Fibroblast of skin of scalp (primary cell): ENCODE measurements around the gene SRGAP2C.
"Not testable (repeated sequence)": the region's sequence is repeated elsewhere in the genome, so short reads cannot be mapped to it uniquely, and the experiment has no call there.

ENCODE experiments used
- DNase-seq: peaks from one replicate; pipeline ENCODE4 v3.0.0-alpha.2; 2013

The SRGAP2C gene

DNA sequence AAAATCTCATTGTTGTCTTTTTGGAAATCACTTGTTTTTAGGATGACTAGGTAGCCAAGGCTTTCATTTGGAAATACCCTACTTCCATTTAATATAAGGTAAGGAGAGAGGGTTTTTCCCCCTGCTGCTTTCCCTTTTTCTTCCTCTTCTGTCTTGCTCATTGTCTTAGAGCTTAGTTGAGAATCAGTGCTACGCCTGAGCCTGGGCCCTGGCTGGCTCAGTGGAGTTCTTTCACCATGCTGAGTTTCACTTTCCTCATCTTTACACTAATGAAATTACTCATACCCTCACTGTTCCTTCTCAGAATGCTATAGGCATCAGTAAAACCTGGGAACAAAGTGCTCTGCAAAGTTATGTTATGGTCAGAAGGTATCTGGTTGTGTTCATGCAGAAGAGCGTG, 154.8 kb downstream of the SRGAP2C start:
- not testable (repeated sequence) for DNase-seq

DNA sequence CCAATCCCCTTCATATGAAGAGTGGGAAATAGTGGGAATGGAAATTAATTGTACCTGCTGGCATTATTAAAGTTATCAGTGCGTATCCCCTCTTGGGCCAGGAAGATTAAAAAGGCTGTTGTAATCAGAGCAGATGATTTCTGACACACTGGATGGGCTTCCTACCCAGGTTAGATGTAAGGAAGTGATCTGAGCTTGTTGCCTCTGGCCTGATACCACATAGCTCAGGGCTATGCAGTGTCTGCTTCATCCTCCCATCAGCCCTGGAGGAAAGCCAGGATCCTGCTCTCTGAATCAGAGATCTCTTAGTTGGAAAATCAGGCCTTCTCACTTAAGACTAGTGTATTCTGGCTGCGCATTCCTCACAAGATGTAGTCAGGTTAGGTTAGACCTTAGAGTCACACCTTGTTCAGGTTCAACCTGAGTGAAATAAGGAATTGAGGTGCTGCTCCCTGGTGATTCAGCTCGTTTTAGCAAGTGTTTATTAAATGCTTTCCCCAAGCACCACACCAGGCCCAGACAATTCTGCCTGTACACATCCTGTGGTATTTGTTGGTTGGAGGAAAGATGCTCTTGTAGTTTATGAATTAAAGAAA, 158.6 kb downstream of the SRGAP2C start:
- DNase-seq, result peak; percentile 54

DNA sequence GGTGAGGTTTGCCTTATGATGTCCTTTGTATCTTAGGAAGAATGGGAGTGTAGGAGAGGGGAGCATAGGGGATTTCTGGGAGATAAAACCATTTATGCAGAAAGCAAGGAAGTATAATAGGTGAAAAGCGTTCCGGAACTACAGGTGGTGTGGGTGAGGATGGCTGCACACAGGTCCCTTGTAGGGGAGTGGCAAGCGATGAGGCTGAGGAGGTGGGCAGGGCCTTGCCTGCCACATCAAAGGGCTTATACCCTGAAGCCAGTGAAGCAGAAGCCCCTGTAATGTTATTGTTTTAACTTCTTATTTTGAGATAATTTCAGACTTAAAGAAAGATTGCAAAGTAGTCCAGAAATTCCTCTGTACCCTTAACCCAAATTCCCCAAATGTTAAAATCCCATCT, 159.6 kb downstream of the SRGAP2C start:
- DNase-seq, result not testable (repeated sequence)

GRCh38 chr1:121346654-121347053, 161.9 kb downstream of the SRGAP2C start:
- DNase-seq, result not testable (repeated sequence)

- DNase-seq, result peak; percentile 65
Measured at GRCh38 chr1:121347476-121347875, 162.7 kb downstream of the SRGAP2C start.

GRCh38 chr1:121348115-121348514, 163.3 kb downstream of the SRGAP2C start:
- DNase-seq, result not testable (repeated sequence)

GRCh38 chr1:121349332-121349967, 164.7 kb downstream of the SRGAP2C start:
- DNase-seq, result not testable (repeated sequence)

DNA sequence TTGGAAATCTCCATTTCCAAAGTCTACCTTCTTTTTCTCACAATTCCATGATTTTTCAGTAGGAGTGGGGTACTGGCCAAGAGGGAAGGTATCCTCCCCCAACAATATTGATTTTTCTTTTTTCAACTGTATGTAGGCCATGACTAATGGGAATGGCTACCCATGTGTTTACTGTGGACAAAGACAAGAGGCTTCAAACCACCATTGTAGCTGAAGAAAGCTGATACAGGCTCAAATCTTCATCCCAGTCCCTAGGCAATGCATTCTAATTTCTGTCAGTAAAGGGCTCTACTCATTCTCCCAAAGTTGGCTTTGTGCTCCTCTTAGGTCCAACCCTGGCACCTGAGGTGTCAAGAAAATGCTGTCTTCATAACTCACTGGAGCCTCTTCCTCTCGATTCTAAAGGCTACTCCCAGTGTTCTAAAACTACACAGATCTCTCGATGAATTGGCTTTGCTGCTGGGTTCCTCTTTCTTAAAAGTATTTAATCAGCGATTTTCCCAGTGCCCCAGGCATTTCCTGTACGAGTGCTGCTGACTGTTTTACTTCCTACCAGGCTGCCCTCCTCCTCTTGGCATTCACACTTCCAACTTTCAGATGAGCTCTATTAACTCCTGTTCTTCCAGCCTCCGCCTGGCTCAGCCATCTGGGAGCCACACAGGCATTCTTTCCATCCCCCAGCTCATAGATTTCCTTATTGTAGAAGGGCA, 171.1 kb downstream of the SRGAP2C start:
- DNase-seq, result not testable (repeated sequence)

- DNase-seq, result not testable (repeated sequence)
Measured at GRCh38 chr1:121356819-121357218, 172.0 kb downstream of the SRGAP2C start.

GRCh38 chr1:121360531-121360930, 175.8 kb downstream of the SRGAP2C start:
- DNase-seq, result not testable (repeated sequence)

DNA sequence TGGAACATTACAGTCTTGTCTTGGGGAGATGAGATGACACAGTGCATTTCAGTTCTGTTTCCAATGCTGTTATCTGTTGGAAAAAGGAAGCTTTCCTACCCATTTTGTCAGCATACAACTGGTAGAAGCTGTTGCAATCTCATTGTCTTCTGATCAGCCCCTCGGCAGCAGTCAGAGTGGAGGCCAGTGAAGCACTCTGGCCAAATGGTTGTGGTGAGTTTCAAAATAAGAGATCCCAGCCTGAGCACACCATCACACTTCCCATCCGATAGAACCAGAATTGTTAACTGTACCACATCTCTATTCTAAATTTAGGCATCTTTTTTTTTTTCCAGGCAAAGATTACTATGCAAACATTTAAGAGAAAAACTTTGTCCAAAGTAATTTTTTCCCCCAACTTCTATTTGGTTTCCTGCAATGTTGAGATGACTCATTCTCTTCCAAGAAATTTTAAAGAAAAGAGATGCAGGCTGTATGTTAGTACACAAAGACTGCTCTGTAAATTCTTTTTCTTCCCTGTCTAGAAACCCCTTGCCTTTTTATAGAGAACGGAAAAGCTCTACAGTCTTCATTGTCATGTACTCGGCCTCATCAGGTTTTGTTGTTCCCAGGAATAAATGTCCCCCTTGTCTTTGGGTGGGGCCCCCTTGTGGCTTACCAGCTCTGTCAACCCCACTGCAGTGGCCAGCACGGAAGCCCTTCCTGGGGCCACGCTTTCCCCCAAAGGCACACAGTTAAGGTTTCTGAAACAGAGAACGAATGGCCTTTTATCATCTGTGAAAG, 176.9 kb downstream of the SRGAP2C start:
- not testable (repeated sequence) for DNase-seq

GRCh38 chr1:121362234-121362883, 177.6 kb downstream of the SRGAP2C start:
- not testable (repeated sequence) for DNase-seq

DNA sequence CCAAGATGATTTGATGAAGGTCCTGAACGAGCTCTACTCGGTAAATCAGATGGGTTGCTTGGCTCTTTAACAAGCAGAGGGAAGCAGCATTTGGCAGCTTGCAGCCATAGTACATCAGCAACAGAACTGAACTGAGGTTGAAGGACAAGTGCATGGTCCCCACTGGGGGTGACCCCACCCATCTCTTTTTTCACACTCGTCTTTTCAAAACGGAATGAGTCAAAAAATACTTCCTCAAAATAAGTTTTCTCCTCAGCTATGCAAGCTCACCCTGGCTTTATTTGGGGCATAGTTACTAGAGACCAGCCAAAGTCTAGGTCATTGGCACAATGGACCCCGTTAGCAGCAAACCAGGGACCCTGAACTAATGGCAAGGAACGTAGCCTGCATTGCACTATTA, 180.5 kb downstream of the SRGAP2C start:
- not testable (repeated sequence) for DNase-seq

DNA sequence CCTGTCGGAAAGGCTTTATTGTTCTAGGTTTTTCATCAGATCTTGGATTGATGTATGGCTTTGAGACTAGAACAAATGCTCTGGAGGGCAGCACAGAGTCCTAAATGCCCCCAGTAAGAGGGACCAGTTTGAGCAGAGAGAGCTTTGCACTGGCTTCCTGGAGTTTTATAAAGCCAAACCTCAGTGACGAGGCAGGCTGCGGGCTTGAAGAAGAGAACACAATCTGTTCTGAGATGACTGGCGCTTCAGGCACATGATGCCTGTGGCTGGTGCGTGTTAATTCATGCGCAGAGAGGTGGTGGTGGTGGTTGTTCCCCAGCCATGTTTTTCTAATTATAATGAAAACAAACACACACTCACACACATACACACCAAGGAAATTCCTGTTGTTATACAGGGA, 180.9 kb downstream of the SRGAP2C start:
- DNase-seq, result peak; percentile 58

- DNase-seq, result not testable (repeated sequence)
Measured at GRCh38 chr1:121366171-121366570, 181.4 kb downstream of the SRGAP2C start.

DNA sequence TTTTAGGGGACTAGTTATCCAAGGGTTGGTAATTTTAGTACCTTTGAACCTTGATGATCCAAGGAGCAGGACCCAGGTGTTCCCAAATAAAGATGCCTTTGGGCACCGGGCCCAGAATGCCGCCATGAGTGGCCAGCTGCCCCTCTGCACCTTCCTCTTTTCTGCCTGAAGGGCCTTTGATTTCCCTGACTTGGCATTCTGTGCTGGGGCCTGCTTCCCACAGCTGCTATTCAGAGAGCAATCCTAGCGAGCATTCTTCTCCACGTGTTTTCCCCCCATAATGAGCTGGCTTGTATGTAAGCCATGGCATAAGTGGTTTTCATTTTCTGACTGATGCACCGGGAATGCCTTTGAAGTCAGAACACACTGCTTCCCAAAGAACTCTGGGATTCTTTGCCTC, 184.1 kb downstream of the SRGAP2C start:
- DNase-seq, result not testable (repeated sequence)

GRCh38 chr1:121369959-121370358, 185.2 kb downstream of the SRGAP2C start:
- DNase-seq, result not testable (repeated sequence)

GRCh38 chr1:121374851-121375367, 190.1 kb downstream of the SRGAP2C start:
- peak; percentile 50 for DNase-seq

GRCh38 chr1:121376986-121377385, 192.2 kb downstream of the SRGAP2C start:
- DNase-seq, result not testable (repeated sequence)

GRCh38 chr1:121378757-121379156, 194.0 kb downstream of the SRGAP2C start:
- DNase-seq, result peak; percentile 7

- DNase-seq, result not testable (repeated sequence)
Measured at GRCh38 chr1:121384754-121385153, 200.0 kb downstream of the SRGAP2C start.

- DNase-seq, result not testable (repeated sequence)
Measured at GRCh38 chr1:121385162-121385561, 200.4 kb downstream of the SRGAP2C start.
